CD4-positive, alpha-beta T cell treated with Interleukin-17A for 1 hour (primary cell): ENCODE data around the gene TAF8.

Experiments used
- DNase-seq: peaks from one replicate; pipeline ENCODE4 v3.0.0-alpha.2; 2020

The TAF8 gene

GRCh38 chr6:42066156-42066675, 15.9 kb downstream of the TAF8 start:
- DNase-seq = no peak

- no peak for DNase-seq
Measured at GRCh38 chr6:42068173-42068572, 17.8 kb downstream of the TAF8 start.

- DNase-seq = no peak
Measured at GRCh38 chr6:42068872-42069522, 18.7 kb downstream of the TAF8 start.

GRCh38 chr6:42071881-42072583, 21.7 kb downstream of the TAF8 start:
- DNase-seq = no peak

GRCh38 chr6:42073287-42073686, 23.0 kb downstream of the TAF8 start:
- DNase-seq = no peak

GRCh38 chr6:42075159-42075838, 25.0 kb downstream of the TAF8 start:
- DNase-seq = peak; percentile 45

GRCh38 chr6:42078386-42078785, 28.1 kb downstream of the TAF8 start:
- no peak for DNase-seq

GRCh38 chr6:42079941-42080464, 29.7 kb downstream of the TAF8 start:
- no peak for DNase-seq

- no peak for DNase-seq
Measured at GRCh38 chr6:42083530-42083929, 33.2 kb downstream of the TAF8 start.

- no peak for DNase-seq
Measured at GRCh38 chr6:42084889-42085288, 34.6 kb downstream of the TAF8 start.

- DNase-seq = no peak
Measured at GRCh38 chr6:42086046-42087035, 36.0 kb downstream of the TAF8 start.

- DNase-seq = no peak
Measured at GRCh38 chr6:42088101-42088591, 37.8 kb downstream of the TAF8 start.

GRCh38 chr6:42090819-42091717, 40.7 kb downstream of the TAF8 start:
- DNase-seq = no peak

GRCh38 chr6:42091718-42092023, 41.3 kb downstream of the TAF8 start:
- no peak for DNase-seq

- no peak for DNase-seq
Measured at GRCh38 chr6:42093582-42094329, 43.4 kb downstream of the TAF8 start.

GRCh38 chr6:42095094-42095493, 44.8 kb downstream of the TAF8 start:
- no peak for DNase-seq

- no peak for DNase-seq
Measured at GRCh38 chr6:42095776-42096541, 45.6 kb downstream of the TAF8 start.

- no peak for DNase-seq
Measured at GRCh38 chr6:42099340-42100028, 49.2 kb downstream of the TAF8 start.
